A549 (cell line): ENCODE results near the gene ERGIC1. TPM values are rescaled to one million over a fixed set of nuclear protein-coding genes. Genes with fewer than 3 reads are reported as not detected.
A peak's percentile ranks its signal among the peaks of the same experiment; 100 is the strongest.

ENCODE experiments used
- ATAC-seq, 2 experiments: fragments of 200-7000 bp in 1 of 2; fragments of >200 bp in 1 of 2; cut with Nextera tagmentation in 1 of 2; cut with Tn5 transposase in 1 of 2; 3 replicates each; pipeline versions ENCODE4 v1.8.0 to v1.9.1; 2018 to 2020; ENCODE audit warnings: mild to moderate bottlenecking in 1 of 2, moderate library complexity in 1 of 2
- CTCF ChIA-PET: fragments of 300-600 bp; sonication (Branson Sonifier 250); formaldehyde crosslinking; extraction: SDS; loops from one replicate; lab custom pipeline; 2021; ENCODE audit warnings: antibody characterized with exemption, inconsistent platforms; lab: Yijun Ruan, JAX
- POLR2A ChIA-PET: fragments of 350-600 bp; formaldehyde crosslinking; extraction: SDS; loops from one replicate; lab custom pipeline; 2021; ENCODE audit warnings: antibody characterized with exemption, inconsistent platforms; lab: Yijun Ruan, JAX
- DNase-seq, 2 experiments: peaks; one replicate each; pipeline versions ENCODE4 v3.0.0 to v3.0.0-alpha.2; 2011 to 2016; ENCODE audit warnings: low read depth in 1 of 2, low spot score in 1 of 2
- FAIRE-seq: peaks from 2 replicates; lab custom pipeline; 2011; peaks lifted over from hg19 to GRCh38; lab: Jason Lieb, UNC
- H3K27ac ChIP-seq, 2 experiments: fragments of >200 bp; sonication (Bioruptor Twin); formaldehyde crosslinking; 3 replicates each; pipeline ENCODE4 v1.5.1; 2016 to 2017
- H3K4me1 ChIP-seq: fragments of >200 bp; sonication (Bioruptor Twin); formaldehyde crosslinking; 3 replicates; pipeline ENCODE4 v1.6.1; 2016
- H3K4me2 ChIP-seq: fragments of >200 bp; sonication (Bioruptor Twin); formaldehyde crosslinking; 3 replicates; pipeline ENCODE4 v1.6.1; 2016
- H3K4me3 ChIP-seq: fragments of >200 bp; sonication (Bioruptor Twin); formaldehyde crosslinking; 3 replicates; pipeline ENCODE4 v1.5.1; 2016
- H3K9me3 ChIP-seq: fragments of >200 bp; sonication (Bioruptor Twin); formaldehyde crosslinking; 3 replicates; pipeline ENCODE4 v1.6.1; 2016
- CEBPB ChIP-seq, 2 experiments: fragments of >200 bp in 1 of 2; sonication (Bioruptor Twin) in 1 of 2; formaldehyde crosslinking in 1 of 2; IDR thresholded peaks; 2 replicates each; pipeline ENCODE4 v1.6.1; 2012 to 2016
- CHD2 ChIP-seq: fragments of 150-350 bp; IDR thresholded peaks from 2 replicates; pipeline ENCODE4 v1.6.1; 2014; ENCODE audit warnings: low read length; ENCODE audit not compliant: partially characterized antibody
- CHD4 ChIP-seq: fragments of 200-600 bp; sonication (generic); IDR thresholded peaks from 2 replicates; pipeline ENCODE4 v1.6.1; 2016; ENCODE audit warnings: antibody characterized with exemption, mild to moderate bottlenecking, borderline replicate concordance
- CTCF ChIP-seq: fragments of >200 bp; sonication (Bioruptor Twin); formaldehyde crosslinking; IDR thresholded peaks from 3 replicates; pipeline ENCODE4 v1.5.1; 2016
- E2F6 ChIP-seq: IDR thresholded peaks from 2 replicates; pipeline ENCODE4 v1.6.1; 2012; ENCODE audit warnings: low read depth, borderline replicate concordance
- EHF ChIP-seq: fragments of 250-450 bp; sonication (Bioruptor Pico); IDR thresholded peaks from 2 replicates; pipeline ENCODE4 v1.5.0; 2020; ENCODE audit warnings: mild to moderate bottlenecking
- ESRRA ChIP-seq: fragments of 150-350 bp; IDR thresholded peaks from 2 replicates; pipeline ENCODE4 v1.6.1; 2014; ENCODE audit warnings: mild to moderate bottlenecking, low read length, borderline replicate concordance
- HOXB13 ChIP-seq: fragments of 250-450 bp; sonication (Bioruptor Pico); IDR thresholded peaks from 2 replicates; pipeline ENCODE4 v1.5.0; 2020; ENCODE audit warnings: low read depth, mild to moderate bottlenecking, moderate library complexity
- HOXB5 ChIP-seq: fragments of 250-450 bp; sonication (Bioruptor Pico); IDR thresholded peaks from 2 replicates; pipeline ENCODE4 v1.5.0; 2020; ENCODE audit warnings: mild to moderate bottlenecking, moderate library complexity
- JUNB ChIP-seq: fragments of >200 bp; sonication (Bioruptor Twin); formaldehyde crosslinking; IDR thresholded peaks from 2 replicates; pipeline ENCODE4 v1.6.1; 2016
- MAFK ChIP-seq: fragments of 450-650 bp; IDR thresholded peaks from 2 replicates; pipeline ENCODE4 v1.6.1; 2014; ENCODE audit not compliant: partially characterized antibody
- MAX ChIP-seq: IDR thresholded peaks from 2 replicates; pipeline ENCODE4 v1.6.1; 2012
- MAZ ChIP-seq: fragments of 150-350 bp; IDR thresholded peaks from 2 replicates; pipeline ENCODE4 v1.6.1; 2014; ENCODE audit warnings: antibody characterized with exemption, low read depth, low read length, borderline replicate concordance
- NR3C1 ChIP-seq: fragments of >200 bp; sonication (Bioruptor Twin); formaldehyde crosslinking; IDR thresholded peaks from 3 replicates; pipeline ENCODE4 v1.6.1; 2017
- PBX3 ChIP-seq: IDR thresholded peaks from 2 replicates; pipeline ENCODE4 v1.6.1; 2012
- PHF8 ChIP-seq: fragments of 200-600 bp; sonication (generic); IDR thresholded peaks from 2 replicates; pipeline ENCODE4 v1.6.1; 2016; ENCODE audit warnings: low read depth, mild to moderate bottlenecking, antibody characterized with exemption, moderate library complexity, borderline replicate concordance
- REST ChIP-seq: fragments of 200-600 bp; sonication (generic); IDR thresholded peaks from 2 replicates; pipeline ENCODE4 v1.6.1; 2016; ENCODE audit warnings: antibody characterized with exemption, mild to moderate bottlenecking, moderate library complexity
- SREBF2 ChIP-seq: fragments of 450-650 bp; IDR thresholded peaks from 2 replicates; pipeline ENCODE4 v1.6.1; 2014; ENCODE audit warnings: mild to moderate bottlenecking, moderate library complexity
- ZC3H11A ChIP-seq: fragments of 450-650 bp; IDR thresholded peaks from 2 replicates; pipeline ENCODE4 v1.6.1; 2014; ENCODE audit warnings: antibody characterized with exemption, mild to moderate bottlenecking
- WGBS: methylation state at CpG from one replicate; pipeline ENCODE4 v1.1.6; 2017; ENCODE audit errors: missing lambda C conversion rate; 5-methylcytosine and 5-hydroxymethylcytosine counted together
- polyA plus RNA-seq, 4 experiments: library from polyadenylated mRNA; depleted of rRNA in 3 of 4; stranded (reverse); fragments of >200 nt; fragmentation: RNase III in 1 of 4; extraction: RNeasy Plus Mini Kit Qiagen cat#74134 plus additional on column Dnase treatment in 1 of 4; gene quantifications; 2 replicates in 3 of 4; 3 replicates in 1 of 4; pipeline ENCODE4 v1.2.3, GENCODE V29; 2011 to 2017

ERGIC1 gene
- polyA plus RNA-seq, 2 of the 4 experiments (the other 2 are of a cell fraction): 176 to 304 TPM

GRCh38 chr5:172926796-172927195, 92.7 kb downstream of the ERGIC1 start:
- TF ChIP-seq HOXB5 (CRISPR knock-in tag) (0 out of 2 replicates have a peak, but pooled peaks have one; percentile 44), SREBF2 (no peak), HOXB13 (CRISPR knock-in tag) (0 out of 2 replicates have a peak, but pooled peaks have one; percentile 25), REST (no peak), EHF (CRISPR knock-in tag) (peak; percentile 37; the same call in 1 of the 2 replicates), MAX (peak; percentile 53; the same call in 1 of the 2 replicates)
- ChIA-PET CTCF (interaction anchor here (0.5 to 25.8 kb wide), 15 partner anchors 9 to 1391 kb away, joined by 3 to 480 read pairs (median 3); partner anchors contain the start of gene RPL26L1), POLR2A (interaction anchor here (0.6 to 2.6 kb wide), 2 partner anchors 156 to 404 kb away, joined by 3 to 16 read pairs; partner anchors contain the start of gene DUSP1)
- ATAC-seq (peak; percentile 18 to 28; a peak in 4 of 6 replicates), DNase-seq (peak in 1 of 2 experiments; percentile 60), FAIRE-seq (no peak)
- H3K4me1 ChIP-seq: peaks cover 66% of the 10 kb centered on the region
- no peak overlapping the region for H3K4me3 ChIP-seq
- peak overlapping the region; percentile 98 to 100 for H3K27ac ChIP-seq
- 83% methylated on average over 12 of the region's 12 CpGs for WGBS
- H3K9me3 ChIP-seq: no peaks in the 10 kb centered on the region
- H3K4me2 ChIP-seq: peak overlapping the region; percentile 26; the same call in 2 of the 3 replicates

- TF ChIP-seq E2F6: no peak
- TF ChIP-seq JUNB: no peak
- TF ChIP-seq CHD4: no peak
- TF ChIP-seq NR3C1: no peak
- no peak for TF ChIP-seq REST
- TF ChIP-seq CEBPB (IDR thresholded peaks at IDR 0.05): no peak
- Histone ChIP-seq H3K4me1 (peaks cover 76% of the 10 kb centered on the region), H3K4me2 (no peak overlapping the region), H3K9me3 (no peaks in the 10 kb centered on the region), H3K4me3 (no peak overlapping the region), H3K27ac (peak overlapping the region; percentile 98 to 100)
- ChIA-PET POLR2A (interaction anchor here (1.6 kb wide), 1 partner anchor 158 kb away, joined by 9 read pairs; the partner anchor contains the start of gene DUSP1), CTCF (interaction anchor here (1.0 to 25.8 kb wide), 9 partner anchors 9 to 220 kb away, joined by 3 to 480 read pairs (median 5); partner anchors contain the start of gene RPL26L1)
- 94% methylated on average over 3 of the region's 3 CpGs for WGBS
- no peak for DNase-seq
- no peak for FAIRE-seq
- no peak for ATAC-seq
Measured at GRCh38 chr5:172929371-172929838, 95.4 kb downstream of the ERGIC1 start.

- peak; percentile 78 to 79 for ATAC-seq
- Histone ChIP-seq H3K4me1 (peaks cover 60% of the 10 kb centered on the region), H3K4me2 (peak overlapping the region; percentile 57), H3K4me3 (no peak overlapping the region), H3K9me3 (no peaks in the 10 kb centered on the region), H3K27ac (peak overlapping the region; percentile 98 to 100)
- CTCF ChIA-PET: interaction anchor here (1.0 to 25.8 kb wide), 25 partner anchors 10 to 221 kb away, joined by 3 to 480 read pairs (median 11); partner anchors contain the start of gene DUSP1
- POLR2A ChIA-PET: interaction anchor here (1.1 to 3.6 kb wide), 8 partner anchors 11 to 218 kb away, joined by 3 to 47 read pairs (median 4); partner anchors contain the start of genes DUSP1 and RPL26L1
- WGBS: 9% methylated on average over 9 of the region's 9 CpGs
- peak; percentile 83 to 89 for DNase-seq
- no peak for FAIRE-seq
- TF ChIP-seq PBX3: no peak
- no peak for TF ChIP-seq CHD2
- TF ChIP-seq MAZ: no peak
- TF ChIP-seq ZC3H11A: no peak
- no peak for TF ChIP-seq PHF8
- no peak for TF ChIP-seq CTCF
- TF ChIP-seq ESRRA: no peak
- TF ChIP-seq MAFK: peak; percentile 54
Measured at GRCh38 chr5:172931001-172931536, 97.0 kb downstream of the ERGIC1 start.
